HG03097 (cell line): ENCODE results near the gene TLDC2.
"Not testable (repeated sequence)": the region's sequence is repeated elsewhere in the genome, so short reads cannot be mapped to it uniquely, and the experiment has no call there.

Source experiments
- ATAC-seq: cut with Tn5 transposase; IDR thresholded peaks from one replicate; pipeline ENCODE4 v1.9.1; 2021; ENCODE audit not compliant: unreplicated experiment, low FRiP score

Gene TLDC2

DNA sequence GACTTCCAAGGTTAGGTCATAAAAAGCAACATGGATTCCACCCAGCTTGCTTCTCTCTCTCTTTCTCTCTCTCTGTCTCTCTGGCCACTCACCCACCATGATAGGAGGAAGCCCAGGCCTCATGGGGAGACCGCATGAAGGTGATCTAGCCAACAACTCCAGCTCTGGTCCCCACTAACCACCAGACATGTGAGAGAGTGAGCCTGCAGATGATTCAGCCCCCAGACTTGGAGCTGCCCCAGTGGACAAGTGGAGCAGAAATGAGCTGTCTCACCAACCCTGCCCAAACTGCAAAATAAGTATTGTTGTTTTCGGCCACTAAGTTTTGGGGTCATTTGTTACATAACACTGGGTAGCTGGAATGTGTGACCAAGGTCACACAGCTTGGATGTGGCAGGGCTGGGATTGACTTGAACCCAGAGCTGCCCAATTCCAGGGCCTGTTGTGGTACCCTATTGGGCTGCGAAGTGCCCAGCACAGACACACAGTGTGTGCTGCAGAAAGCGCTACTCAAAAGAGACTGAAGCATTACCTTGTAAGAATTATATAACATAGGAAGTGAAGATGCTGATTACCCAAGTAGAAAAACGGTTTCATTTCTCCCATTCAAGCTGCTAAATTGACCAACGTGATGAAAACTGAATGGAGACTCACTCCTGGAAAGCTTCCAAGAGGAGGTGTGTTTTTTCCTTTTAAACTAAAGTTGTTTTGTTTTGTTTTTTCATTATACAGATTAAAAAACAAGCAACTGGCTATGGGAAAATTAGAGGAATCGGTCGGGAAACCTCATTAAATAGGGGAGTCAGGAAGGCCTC lies 9.1 kb upstream of the TLDC2 start:
- no peak for ATAC-seq

DNA sequence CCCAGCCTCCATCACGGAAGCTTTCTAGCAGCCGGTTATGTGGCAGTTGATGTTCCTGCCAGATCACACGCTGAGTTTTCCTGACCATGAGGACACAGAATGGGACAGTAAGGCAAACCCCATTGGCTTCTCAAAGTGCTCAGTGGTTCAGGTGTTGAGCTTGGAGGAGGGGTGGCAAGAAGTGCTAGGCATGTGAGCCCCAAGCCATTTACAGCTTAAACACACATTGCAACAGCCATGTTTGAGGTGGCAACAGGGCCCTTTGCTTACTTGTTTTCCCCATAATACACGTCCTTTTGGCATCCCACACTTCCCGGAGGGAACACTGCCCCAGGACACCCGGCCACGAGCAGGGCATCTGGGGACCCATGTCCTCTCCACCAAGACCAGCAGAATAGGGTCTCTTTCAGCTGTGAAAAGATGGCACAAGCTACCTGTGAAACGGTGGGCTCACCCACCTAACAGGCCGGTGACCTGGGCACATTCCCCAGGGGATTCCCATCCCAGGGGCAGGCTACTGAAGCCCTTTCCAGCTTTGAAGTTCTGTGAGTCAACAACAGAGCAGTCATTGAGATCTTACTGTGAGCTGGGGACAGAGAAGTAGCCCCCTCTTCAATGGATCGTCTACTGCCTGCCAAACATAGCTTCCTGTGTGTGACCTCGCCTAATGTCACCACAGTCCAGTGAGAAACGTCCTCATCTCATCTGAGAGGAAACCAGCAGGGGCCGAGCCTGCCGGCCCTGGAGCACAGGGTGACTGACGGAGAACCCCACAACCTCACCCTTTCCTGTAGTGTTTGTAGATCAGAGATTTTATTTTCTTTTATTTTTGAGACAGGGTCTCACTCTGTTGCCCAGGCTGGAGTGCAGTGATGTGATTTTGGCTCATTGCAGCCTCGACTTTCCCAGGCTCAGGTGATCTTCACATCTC lies 4.0 kb upstream of the TLDC2 start:
- ATAC-seq = no peak

DNA sequence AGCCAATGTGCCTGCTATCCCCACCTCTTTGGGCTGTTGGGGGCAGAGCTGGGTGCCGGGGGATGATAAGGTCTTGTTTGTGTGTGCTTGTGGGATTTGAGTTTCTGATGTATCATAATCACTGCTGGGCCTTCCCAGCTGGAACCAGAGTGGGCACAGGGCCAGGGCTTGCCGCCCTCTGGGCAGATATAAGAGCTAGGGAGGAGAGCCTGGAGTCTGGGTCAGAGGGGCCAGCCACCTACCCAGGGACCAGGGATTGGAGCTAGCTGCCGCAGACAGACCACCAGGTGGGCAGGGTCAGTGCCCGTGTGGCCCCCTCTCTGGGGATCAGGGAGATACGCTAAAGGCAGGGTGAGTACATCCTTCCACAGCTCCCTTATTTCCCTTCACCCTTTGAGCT lies 3.1 kb upstream of the TLDC2 start:
- ATAC-seq = no peak

DNA sequence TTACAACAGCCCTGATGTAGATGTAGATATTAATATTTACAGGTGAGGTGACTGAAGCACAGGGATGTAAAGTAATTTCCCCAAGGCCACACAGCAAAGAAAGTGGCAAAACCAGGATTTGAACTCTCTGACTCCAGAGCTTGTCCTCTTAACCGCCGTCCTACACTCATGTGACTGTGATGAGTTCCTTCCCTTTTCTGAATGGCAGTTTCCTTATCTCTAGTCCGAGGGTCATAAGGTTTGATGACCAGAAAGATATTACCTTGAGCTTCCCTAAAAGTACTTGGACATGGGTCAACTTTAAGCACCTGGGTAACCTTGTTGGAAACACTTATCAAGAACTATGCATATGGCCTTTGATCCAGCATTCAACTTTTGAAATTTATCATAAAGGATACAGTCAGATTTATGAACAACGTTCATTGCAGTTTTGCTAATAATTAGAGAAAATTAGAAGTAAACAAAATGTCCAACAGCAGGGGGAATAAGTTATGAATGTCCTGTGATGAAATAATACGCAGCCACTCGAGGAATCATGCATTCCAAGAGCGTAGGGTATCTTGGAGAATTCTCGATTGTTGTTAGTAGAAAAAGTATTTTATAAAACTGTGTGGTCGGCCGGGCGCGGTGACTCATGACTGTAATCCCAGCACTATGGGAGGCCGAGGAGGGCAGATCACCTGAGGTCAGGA lies 2.3 kb upstream of the TLDC2 start:
- ATAC-seq = no peak

DNA sequence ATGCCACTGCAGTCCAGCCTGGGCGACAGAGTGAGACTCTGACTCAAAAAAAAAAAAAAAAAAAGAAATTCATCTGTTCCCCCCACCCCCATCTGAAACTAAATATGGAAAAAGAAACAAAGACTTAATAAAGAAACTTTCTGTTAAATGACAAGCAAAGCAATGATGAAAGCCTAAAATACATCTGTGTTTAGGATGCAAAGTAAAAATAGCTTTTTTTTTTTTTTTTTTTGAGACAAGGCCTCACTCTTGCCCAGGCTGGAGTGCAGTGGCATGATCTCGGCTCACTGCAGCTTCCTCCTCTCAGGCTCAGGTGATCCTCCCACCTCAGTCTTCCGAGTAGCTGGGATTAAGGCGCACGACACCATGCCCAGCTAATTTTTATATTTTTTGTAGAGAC lies 845 bp upstream of the TLDC2 start:
- ATAC-seq = not testable (repeated sequence)

DNA sequence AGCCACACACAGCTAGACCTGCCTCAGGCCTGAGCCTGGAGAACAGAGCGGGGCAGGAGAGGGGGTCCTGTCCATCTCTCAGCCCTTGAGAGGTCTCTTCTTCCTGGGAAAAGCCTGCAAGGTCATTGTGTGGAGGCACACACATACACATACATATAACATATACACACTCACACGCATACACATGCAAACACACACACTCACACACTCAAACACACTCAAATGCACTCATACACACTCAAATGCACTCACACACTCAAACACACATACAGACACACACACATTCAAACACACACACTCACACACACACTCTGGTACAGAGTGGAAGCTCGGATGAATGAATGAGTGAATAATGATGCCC lies 515 bp downstream of the TLDC2 start:
- no peak for ATAC-seq

DNA sequence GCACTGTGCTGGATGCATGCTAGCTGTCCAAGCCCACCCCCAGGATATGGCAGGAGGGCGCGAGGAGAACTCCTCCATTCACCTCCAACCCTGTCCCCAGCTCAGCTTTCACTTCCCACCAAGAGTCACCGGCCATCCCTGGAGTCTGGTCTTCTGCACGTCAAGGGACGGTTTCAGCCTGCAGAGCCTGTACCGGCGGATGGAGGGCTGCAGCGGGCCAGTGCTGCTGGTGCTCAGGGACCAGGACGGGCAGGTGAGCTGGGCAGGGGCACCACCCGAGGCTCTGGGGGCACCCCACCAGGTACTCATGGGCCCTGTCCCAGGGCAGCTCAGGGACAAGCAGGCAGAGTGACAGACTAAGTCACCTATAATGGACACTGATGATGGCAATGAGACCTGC lies 3.0 kb downstream of the TLDC2 start:
- no peak for ATAC-seq

DNA sequence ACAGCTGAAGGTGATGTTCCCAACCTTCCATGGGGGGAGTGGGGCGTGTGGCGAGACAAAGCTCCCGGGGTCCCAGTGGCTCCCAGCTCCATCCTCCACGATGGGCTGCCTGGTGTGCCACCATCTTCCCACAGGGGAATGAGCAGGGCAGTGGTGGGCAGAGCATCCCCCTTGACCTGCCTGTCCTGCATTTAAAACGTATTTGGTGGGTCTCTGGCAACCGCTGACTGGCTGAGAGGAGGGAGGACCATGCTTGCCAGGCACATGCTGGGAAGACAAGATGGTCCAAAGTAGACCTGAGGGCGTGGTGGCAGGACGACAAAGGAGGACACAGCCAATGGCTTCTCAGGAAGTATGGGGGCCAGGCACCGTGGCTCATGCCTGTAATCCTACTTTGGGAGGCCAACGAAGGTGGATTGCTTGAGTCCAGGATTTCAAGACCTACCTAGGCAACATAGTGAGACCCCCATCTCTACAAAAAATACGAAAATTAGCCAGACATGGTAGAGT lies 4.9 kb downstream of the TLDC2 start:
- ATAC-seq = no peak

DNA sequence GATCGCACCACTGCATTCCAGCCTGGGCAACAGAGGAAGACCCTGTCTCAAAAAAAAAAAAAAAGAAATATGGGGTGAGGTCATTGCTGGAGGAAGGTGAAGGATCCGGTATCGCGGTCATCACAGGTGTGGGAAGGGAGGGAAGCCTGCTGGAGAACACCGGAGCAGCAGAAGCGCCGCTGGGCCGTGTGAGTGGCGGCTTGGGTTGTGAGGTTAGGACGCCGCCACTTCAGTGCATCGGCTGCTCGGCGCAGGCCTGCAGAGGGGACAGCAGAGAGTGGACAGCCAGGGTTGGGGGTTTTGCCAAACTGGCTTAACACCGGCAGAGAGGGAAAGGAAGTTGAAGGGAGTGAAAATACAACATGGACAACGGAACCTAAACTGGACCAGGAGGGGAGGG lies 5.4 kb downstream of the TLDC2 start:
- ATAC-seq = no peak

DNA sequence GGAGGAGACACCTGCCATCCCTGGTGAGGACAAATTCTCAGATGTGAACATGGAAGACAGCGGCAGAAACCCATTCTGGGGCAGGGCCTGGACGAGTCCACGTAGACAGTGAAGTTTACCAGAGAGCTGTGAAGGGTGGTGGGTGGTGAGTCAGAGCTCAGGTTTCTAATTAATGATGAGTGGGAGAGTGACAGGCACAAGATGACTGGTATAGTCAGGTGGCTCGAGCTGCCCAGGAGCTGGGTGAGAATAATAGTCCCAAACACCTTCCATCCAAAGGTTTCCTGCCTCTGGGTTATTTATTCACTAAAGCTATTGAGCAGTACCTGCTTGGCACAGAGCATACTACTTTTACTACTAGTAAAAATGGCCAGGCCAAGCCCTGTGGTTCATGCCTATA lies 6.0 kb downstream of the TLDC2 start:
- no peak for ATAC-seq

DNA sequence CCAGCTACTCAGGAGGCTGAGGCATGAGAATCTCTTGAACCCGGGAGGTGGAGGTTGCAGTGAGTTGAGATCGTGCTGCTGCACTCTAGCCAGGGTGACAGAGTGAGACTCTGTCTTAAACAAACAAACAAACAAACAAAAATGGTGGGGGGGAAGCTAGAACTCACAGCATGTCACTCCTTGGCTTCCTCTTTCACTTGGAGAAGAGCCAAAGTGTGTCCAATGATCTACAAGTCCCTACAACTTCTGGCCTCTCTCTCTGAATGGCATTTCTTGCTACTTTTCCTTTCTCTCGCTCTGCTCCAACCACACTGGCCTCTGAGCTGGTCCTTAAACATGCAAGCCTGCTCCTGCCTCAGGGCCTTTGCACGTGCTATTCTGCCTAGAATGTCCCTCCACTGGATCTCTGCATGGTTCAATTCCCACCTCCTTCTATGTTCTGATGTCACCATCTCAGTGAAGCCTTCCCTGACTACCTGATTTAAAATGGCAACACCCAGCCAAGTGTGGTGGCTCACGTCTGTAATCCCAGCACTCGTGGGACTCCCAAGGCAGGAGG lies 8.1 kb downstream of the TLDC2 start:
- ATAC-seq = no peak

DNA sequence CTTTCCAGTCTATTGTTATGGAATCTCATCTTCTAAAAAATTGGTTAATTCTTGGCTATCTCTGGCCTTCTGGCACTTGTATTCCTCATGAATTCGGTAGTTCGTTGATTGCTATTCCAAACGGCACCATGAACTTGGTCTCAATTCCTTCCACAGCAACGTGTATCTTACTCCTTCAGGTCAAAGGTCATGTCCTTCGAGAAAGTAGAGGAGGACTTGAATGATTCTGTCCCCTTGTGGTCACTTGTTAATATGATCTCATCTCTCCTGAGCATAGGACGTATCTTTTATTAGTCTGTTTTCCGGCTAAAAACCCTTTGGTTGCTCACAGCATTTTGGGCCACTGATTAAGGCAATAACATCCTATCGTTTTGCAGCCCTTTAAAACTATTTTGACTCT lies 9.4 kb downstream of the TLDC2 start:
- ATAC-seq = no peak

DNA sequence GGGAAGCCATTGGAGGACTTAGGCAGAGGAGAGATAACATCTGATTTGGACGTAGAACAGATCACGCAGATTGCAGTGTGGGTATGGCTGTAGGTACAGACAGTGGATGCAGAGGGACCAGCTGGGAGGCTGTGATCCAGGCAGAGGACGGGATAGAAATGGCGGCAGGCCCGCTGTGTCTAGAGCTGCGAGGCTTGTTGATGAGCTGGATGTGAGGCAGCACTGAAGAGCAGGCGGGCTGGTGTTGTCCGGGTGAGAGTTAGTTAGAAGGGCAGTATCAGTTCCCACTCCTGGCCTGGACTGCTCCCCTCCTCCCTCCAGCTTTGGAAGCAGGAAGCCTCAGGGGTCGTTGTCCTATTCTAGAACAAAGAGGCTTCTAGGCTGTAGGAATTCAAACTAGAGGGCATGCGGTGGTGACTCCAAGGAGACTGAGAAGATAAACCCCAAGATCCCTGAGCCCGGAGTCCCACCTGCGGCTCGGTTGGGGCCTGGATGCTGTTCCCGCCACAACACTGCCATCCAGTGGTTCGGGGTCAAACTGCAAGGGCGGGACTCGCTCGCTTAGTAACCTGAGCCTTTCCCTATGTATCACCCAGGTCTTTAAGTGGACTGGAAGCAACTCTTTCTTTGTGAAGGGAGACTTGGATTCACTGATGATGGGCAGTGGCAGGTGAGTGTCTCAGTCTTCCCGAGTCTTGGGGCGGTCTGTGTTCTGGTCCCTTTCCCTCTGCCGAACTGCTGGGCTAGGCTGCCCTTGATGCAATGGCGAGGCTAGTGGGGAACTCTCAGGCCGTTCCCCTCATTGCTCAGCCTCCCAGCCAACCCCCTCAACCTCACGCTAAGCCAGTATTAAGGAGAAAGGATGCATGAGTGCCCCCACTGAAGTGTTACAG lies 11.2 kb downstream of the TLDC2 start:
- ATAC-seq = no peak

DNA sequence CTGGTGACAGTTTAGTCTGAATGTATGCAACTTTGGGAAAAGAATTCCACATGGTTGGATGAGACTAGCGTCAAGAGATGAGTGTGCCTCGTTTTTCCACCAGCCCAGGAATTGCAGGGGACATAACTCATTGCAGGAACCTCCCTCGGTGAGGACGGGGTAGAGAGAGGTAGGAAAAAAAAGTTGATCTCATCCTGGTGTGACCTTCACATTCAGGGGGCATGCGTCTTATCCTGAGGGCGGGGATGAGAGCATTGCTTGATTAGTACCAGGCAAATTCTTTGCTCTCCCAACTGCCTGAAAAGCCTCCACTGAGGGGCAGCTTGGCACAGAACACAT lies 11.8 kb downstream of the TLDC2 start:
- no peak for ATAC-seq

DNA sequence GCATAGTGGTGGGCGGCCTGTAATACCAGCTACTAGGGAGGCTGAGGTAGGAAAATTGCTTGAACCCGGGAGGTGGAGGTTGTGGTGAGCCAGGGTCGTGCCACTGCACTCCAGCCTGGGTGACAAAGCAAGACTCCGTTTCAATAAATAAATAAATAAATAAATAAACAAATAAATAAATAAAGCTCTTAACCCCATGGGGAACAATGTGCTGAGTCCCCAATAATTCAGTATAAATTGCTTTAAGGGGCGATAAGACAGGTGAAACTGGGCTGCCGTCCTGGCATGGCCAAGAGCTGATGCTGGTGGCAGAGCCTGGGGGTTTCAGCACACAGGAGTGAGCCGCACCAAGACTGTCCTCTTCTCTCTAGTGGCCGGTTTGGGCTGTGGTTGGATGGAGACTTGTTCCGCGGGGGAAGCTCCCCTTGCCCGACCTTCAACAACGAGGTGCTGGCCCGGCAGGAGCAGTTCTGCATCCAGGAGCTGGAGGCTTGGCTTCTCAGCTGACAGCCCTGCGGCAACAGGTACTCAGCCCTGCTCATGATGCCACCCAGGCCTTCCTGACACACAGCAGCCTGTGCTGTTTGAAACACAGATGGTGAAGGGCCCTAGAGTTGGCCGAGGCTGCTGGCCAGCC lies 13.1 kb downstream of the TLDC2 start:
- ATAC-seq = no peak

DNA sequence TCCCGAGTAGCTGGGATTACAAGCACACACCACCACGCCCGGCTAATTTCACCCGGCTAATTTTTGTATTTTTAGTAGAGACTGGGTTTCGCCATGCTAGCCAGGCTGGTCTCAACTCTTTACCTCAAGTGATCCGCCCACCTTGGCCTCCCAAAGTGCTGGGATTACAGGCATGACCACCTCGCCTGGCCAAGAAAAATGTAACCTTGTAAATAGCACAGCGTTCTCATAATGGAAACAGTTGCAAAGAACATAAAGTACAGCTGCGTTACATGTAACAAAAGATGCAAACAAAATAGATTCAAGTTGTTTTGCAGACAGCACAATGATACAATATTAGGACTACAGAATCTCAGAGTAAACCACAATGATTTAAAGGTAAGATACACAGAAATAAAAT lies 14.6 kb downstream of the TLDC2 start:
- ATAC-seq = no peak

DNA sequence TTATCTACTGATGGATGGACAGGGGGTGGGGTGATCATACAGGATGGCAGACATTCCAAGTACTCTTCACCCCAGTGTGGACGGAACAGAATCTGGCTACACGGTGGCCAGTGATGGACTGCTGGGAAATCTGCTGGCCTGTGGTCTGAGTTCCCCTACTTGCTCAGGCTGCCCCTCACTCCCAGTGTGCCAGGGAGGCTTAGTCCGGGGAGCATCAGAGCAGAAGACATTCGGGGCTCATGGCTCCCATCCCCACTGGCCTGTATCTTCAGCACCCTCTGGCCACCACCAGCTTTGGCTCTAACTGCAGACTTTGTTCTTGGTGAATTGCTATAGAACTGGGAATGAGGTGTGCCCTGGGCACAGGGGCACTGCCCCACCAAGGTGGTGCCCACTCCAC lies 15.3 kb downstream of the TLDC2 start:
- ATAC-seq = no peak

DNA sequence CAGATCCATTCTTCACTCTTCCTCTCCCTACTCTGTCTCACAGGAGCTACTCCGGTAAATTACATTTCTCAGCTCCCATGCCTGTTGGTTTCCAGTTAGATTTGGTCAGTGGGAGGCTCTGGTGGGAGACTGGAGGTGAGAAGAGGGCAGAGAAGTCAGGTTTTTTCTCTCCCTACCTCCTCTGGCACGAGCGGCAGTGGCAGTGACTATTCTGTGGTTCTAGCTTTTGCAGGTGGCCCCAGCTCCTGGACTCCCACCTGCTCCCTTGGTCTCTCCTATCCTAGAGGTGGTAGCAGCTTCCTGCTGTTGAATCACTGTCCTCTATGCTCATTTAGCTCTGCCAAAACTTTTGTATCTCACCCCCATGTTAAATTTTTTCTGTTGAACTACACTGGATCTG lies 17.9 kb downstream of the TLDC2 start:
- no peak for ATAC-seq

DNA sequence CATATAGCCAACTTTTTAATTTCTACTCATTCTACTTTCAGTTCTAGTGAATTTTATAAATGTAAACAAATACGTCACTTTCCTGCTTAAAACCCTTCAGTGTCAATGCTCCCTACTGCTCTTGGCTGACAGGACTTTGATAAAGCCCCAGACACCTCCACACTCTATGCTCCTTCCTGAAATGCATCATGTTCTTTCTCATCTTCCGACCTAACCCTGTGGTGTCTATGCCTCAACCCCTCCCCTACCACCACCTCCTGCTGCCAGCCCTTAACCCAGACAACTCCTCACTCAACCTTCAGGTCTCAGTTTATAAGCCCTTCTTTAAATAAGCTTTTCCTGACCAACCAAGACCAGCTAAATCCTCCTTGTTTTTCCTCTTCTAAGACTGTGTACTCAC lies 19.1 kb downstream of the TLDC2 start:
- ATAC-seq = no peak
